HEK293 (cell line): ENCODE results near the gene NDUFB11.

Source experiments
- BCL11A ChIP-seq: fragments of 450-650 bp; formaldehyde crosslinking; IDR thresholded peaks from 2 replicates; pipeline ENCODE4 v1.5.1; 2016; ENCODE audit warnings: low read depth, missing biosample characterization, missing genetic modification characterization
- GFI1B ChIP-seq: fragments of 450-650 bp; formaldehyde crosslinking; IDR thresholded peaks from 2 replicates; pipeline ENCODE4 v1.5.1; 2016; ENCODE audit warnings: missing biosample characterization, missing genetic modification characterization
- GLI4 ChIP-seq: fragments of 450-650 bp; formaldehyde crosslinking; IDR thresholded peaks from 2 replicates; pipeline ENCODE4 v1.5.1; 2016; ENCODE audit warnings: missing biosample characterization, missing genetic modification characterization
- KLF16 ChIP-seq: fragments of 450-650 bp; formaldehyde crosslinking; IDR thresholded peaks from 2 replicates; pipeline ENCODE4 v1.5.1; 2017; ENCODE audit warnings: missing biosample characterization, missing genetic modification characterization
- KLF9 ChIP-seq: fragments of 450-650 bp; formaldehyde crosslinking; IDR thresholded peaks from 2 replicates; pipeline ENCODE4 v1.5.1; 2016; ENCODE audit warnings: missing biosample characterization, missing genetic modification characterization, low read depth
- YY2 ChIP-seq: fragments of 450-650 bp; formaldehyde crosslinking; IDR thresholded peaks from 2 replicates; pipeline ENCODE4 v1.5.1; 2016; ENCODE audit warnings: missing biosample characterization, missing genetic modification characterization
- ZNF10 ChIP-seq: fragments of 450-650 bp; formaldehyde crosslinking; IDR thresholded peaks from 2 replicates; pipeline ENCODE4 v1.5.1; 2017; ENCODE audit warnings: missing biosample characterization, missing genetic modification characterization
- ZNF112 ChIP-seq: fragments of 450-650 bp; formaldehyde crosslinking; IDR thresholded peaks from 2 replicates; pipeline ENCODE4 v1.5.0; 2017; ENCODE audit warnings: missing biosample characterization, missing genetic modification characterization
- ZNF133 ChIP-seq: fragments of 450-650 bp; formaldehyde crosslinking; IDR thresholded peaks from 2 replicates; pipeline ENCODE4 v1.5.1; 2016; ENCODE audit warnings: missing biosample characterization, missing genetic modification characterization
- ZNF157 ChIP-seq: fragments of 450-650 bp; formaldehyde crosslinking; IDR thresholded peaks from 2 replicates; pipeline ENCODE4 v1.5.1; 2016; ENCODE audit warnings: missing biosample characterization, missing genetic modification characterization
- ZNF16 ChIP-seq: fragments of 450-650 bp; formaldehyde crosslinking; IDR thresholded peaks from 2 replicates; pipeline ENCODE4 v1.5.1; 2016; ENCODE audit warnings: low read depth, missing biosample characterization, missing genetic modification characterization
- ZNF169 ChIP-seq: fragments of 450-650 bp; formaldehyde crosslinking; IDR thresholded peaks from 2 replicates; pipeline ENCODE4 v1.5.1; 2016; ENCODE audit warnings: missing biosample characterization, missing genetic modification characterization
- ZNF211 ChIP-seq: fragments of 450-650 bp; formaldehyde crosslinking; IDR thresholded peaks from 2 replicates; pipeline ENCODE4 v1.5.1; 2016; ENCODE audit warnings: low read depth, missing biosample characterization, missing genetic modification characterization
- ZNF23 ChIP-seq: fragments of 450-650 bp; formaldehyde crosslinking; IDR thresholded peaks from 2 replicates; pipeline ENCODE4 v1.5.1; 2016; ENCODE audit warnings: missing biosample characterization, missing genetic modification characterization, borderline replicate concordance
- ZNF248 ChIP-seq: fragments of 450-650 bp; formaldehyde crosslinking; IDR thresholded peaks from 2 replicates; pipeline ENCODE4 v1.5.1; 2017; ENCODE audit warnings: missing biosample characterization, missing genetic modification characterization
- ZNF266 ChIP-seq: fragments of 450-650 bp; formaldehyde crosslinking; IDR thresholded peaks from 2 replicates; pipeline ENCODE4 v1.5.1; 2016; ENCODE audit warnings: missing biosample characterization, missing genetic modification characterization, low read depth
- ZNF473 ChIP-seq: fragments of 450-650 bp; formaldehyde crosslinking; IDR thresholded peaks from 2 replicates; pipeline ENCODE4 v1.5.1; 2017; ENCODE audit warnings: missing biosample characterization, missing genetic modification characterization
- ZNF529 ChIP-seq: fragments of 450-650 bp; formaldehyde crosslinking; IDR thresholded peaks from 2 replicates; pipeline ENCODE4 v1.5.1; 2017; ENCODE audit warnings: missing genetic modification characterization, missing biosample characterization; ENCODE audit not compliant: insufficient replicate concordance
- ZNF560 ChIP-seq: fragments of 450-650 bp; formaldehyde crosslinking; IDR thresholded peaks from 2 replicates; pipeline ENCODE4 v1.5.1; 2017; ENCODE audit warnings: missing biosample characterization, missing genetic modification characterization, borderline replicate concordance
- ZNF600 ChIP-seq: fragments of 450-650 bp; formaldehyde crosslinking; IDR thresholded peaks from 2 replicates; pipeline ENCODE4 v1.5.1; 2016; ENCODE audit warnings: missing biosample characterization, missing genetic modification characterization
- ZNF654 ChIP-seq: fragments of 450-650 bp; formaldehyde crosslinking; IDR thresholded peaks from 2 replicates; pipeline ENCODE4 v1.5.1; 2016; ENCODE audit warnings: low read depth, missing biosample characterization, missing genetic modification characterization
- ZNF677 ChIP-seq: fragments of 450-650 bp; IDR thresholded peaks from 2 replicates; pipeline ENCODE4 v1.5.0; 2018; ENCODE audit warnings: missing biosample characterization, mild to moderate bottlenecking, missing genetic modification characterization, moderate library complexity
- ZSCAN30 ChIP-seq: fragments of 450-650 bp; IDR thresholded peaks from 2 replicates; pipeline ENCODE4 v1.5.1; 2018; ENCODE audit warnings: missing biosample characterization, mild to moderate bottlenecking, missing genetic modification characterization, moderate library complexity
- TF ChIP-seq, protein P1 (sequence below): fragments of 450-650 bp; formaldehyde crosslinking; optimal IDR thresholded peaks from 2 replicates; pipeline ENCODE3; 2016; ENCODE audit warnings: missing biosample characterization, mild to moderate bottlenecking, missing genetic modification characterization
- TF ChIP-seq, protein P2 (sequence below): fragments of 450-650 bp; formaldehyde crosslinking; conservative IDR thresholded peaks from 2 replicates; pipeline ENCODE4 v1.5.1; 2016; ENCODE audit warnings: low read depth, missing biosample characterization, missing genetic modification characterization
- TF ChIP-seq, protein P3 (sequence below): fragments of 450-650 bp; formaldehyde crosslinking; IDR thresholded peaks from 2 replicates; pipeline ENCODE4 v1.5.1; 2017; ENCODE audit warnings: missing biosample characterization, missing genetic modification characterization
- TF ChIP-seq, protein P4 (sequence below): fragments of 450-650 bp; formaldehyde crosslinking; IDR thresholded peaks from 2 replicates; pipeline ENCODE4 v1.5.1; 2016; ENCODE audit warnings: missing biosample characterization, missing genetic modification characterization
- TF ChIP-seq, protein P5 (sequence below): fragments of 450-650 bp; formaldehyde crosslinking; IDR thresholded peaks from 2 replicates; pipeline ENCODE4 v1.5.1; 2016; ENCODE audit warnings: missing biosample characterization, missing genetic modification characterization

Gene NDUFB11

DNA sequence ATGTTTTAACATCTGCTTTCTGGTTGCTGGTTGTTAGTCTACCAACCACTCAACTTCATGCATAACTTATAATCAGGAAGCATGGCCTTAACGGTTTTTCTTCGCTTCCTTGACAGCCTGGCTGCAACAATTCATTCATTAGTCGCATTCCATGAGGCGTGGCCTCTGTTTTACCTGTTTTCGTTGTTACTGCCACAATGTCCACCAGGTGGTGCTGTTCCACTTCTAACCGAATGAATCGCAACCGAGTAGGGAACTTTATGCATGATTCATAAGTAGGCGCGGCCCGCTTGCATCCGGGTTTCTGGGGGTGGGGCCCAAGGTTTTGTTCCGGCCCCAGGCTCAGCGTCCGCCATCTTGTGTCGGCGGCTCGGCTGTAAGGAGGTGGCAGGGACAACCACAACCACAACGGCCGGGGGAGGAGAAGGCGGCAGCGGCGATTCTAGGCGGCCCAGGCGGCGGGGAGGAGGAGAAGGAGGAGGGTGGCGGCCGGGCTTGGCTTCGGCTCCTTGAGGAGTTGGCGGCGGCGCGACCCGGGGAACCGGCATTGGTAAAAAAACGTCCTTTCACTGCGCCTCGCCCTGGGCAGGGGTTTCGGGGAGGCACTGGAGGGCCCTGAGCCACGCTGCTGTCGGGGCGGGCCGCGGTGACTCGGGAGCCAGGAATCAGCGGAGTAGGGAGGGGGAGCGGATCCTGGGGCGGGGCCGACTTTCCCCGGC, 49.1 kb upstream of the NDUFB11 start, which contains the start of gene UBA1 (continued):
- TF ChIP-seq, protein P1, sequence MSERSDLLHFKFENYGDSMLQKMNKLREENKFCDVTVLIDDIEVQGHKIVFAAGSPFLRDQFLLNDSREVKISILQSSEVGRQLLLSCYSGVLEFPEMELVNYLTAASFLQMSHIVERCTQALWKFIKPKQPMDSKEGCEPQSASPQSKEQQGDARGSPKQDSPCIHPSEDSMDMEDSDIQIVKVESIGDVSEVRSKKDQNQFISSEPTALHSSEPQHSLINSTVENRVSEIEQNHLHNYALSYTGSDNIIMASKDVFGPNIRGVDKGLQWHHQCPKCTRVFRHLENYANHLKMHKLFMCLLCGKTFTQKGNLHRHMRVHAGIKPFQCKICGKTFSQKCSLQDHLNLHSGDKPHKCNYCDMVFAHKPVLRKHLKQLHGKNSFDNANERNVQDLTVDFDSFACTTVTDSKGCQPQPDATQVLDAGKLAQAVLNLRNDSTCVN (tag by site-specific recombination) = no peak
- TF ChIP-seq, protein P2, sequence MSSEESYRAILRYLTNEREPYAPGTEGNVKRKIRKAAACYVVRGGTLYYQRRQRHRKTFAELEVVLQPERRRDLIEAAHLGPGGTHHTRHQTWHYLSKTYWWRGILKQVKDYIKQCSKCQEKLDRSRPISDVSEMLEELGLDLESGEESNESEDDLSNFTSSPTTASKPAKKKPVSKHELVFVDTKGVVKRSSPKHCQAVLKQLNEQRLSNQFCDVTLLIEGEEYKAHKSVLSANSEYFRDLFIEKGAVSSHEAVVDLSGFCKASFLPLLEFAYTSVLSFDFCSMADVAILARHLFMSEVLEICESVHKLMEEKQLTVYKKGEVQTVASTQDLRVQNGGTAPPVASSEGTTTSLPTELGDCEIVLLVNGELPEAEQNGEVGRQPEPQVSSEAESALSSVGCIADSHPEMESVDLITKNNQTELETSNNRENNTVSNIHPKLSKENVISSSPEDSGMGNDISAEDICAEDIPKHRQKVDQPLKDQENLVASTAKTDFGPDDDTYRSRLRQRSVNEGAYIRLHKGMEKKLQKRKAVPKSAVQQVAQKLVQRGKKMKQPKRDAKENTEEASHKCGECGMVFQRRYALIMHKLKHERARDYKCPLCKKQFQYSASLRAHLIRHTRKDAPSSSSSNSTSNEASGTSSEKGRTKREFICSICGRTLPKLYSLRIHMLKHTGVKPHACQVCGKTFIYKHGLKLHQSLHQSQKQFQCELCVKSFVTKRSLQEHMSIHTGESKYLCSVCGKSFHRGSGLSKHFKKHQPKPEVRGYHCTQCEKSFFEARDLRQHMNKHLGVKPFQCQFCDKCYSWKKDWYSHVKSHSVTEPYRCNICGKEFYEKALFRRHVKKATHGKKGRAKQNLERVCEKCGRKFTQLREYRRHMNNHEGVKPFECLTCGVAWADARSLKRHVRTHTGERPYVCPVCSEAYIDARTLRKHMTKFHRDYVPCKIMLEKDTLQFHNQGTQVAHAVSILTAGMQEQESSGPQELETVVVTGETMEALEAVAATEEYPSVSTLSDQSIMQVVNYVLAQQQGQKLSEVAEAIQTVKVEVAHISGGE (tag by site-specific recombination) = peak; percentile 39
- TF ChIP-seq ZNF560 (tag by site-specific recombination) (no peak), ZNF157 (tag by site-specific recombination) (no peak), ZNF654 (peak; percentile 89), GLI4 (no peak), ZNF211 (tag by site-specific recombination) (no peak), KLF9 (tag by site-specific recombination) (peak; percentile 92), ZNF473 (tag by site-specific recombination) (no peak), ZNF600 (tag by site-specific recombination) (peak; percentile 76), ZSCAN30 (peak; percentile 8; the same call in 1 of the 2 replicates), ZNF112 (tag by site-specific recombination) (no peak), KLF16 (tag by site-specific recombination) (peak; percentile 14; the same call in 1 of the 2 replicates), ZNF169 (tag by site-specific recombination) (no peak), GFI1B (0 out of 2 replicates have a peak, but pooled peaks have one; percentile 13), ZNF10 (tag by site-specific recombination) (no peak), ZNF529 (tag by site-specific recombination) (no peak), ZNF248 (tag by site-specific recombination) (no peak), YY2 (tag by site-specific recombination) (no peak; the same call in 1 of the 2 replicates), ZNF23 (tag by site-specific recombination) (no peak), ZNF677 (tag by site-specific recombination) (no peak), ZNF133 (tag by site-specific recombination) (no peak), BCL11A (tag by site-specific recombination) (no peak), ZNF16 (tag by site-specific recombination) (no peak), ZNF266 (no peak)
- TF ChIP-seq, protein P3, sequence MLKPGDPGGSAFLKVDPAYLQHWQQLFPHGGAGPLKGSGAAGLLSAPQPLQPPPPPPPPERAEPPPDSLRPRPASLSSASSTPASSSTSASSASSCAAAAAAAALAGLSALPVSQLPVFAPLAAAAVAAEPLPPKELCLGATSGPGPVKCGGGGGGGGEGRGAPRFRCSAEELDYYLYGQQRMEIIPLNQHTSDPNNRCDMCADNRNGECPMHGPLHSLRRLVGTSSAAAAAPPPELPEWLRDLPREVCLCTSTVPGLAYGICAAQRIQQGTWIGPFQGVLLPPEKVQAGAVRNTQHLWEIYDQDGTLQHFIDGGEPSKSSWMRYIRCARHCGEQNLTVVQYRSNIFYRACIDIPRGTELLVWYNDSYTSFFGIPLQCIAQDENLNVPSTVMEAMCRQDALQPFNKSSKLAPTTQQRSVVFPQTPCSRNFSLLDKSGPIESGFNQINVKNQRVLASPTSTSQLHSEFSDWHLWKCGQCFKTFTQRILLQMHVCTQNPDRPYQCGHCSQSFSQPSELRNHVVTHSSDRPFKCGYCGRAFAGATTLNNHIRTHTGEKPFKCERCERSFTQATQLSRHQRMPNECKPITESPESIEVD = no peak
- TF ChIP-seq, protein P4, sequence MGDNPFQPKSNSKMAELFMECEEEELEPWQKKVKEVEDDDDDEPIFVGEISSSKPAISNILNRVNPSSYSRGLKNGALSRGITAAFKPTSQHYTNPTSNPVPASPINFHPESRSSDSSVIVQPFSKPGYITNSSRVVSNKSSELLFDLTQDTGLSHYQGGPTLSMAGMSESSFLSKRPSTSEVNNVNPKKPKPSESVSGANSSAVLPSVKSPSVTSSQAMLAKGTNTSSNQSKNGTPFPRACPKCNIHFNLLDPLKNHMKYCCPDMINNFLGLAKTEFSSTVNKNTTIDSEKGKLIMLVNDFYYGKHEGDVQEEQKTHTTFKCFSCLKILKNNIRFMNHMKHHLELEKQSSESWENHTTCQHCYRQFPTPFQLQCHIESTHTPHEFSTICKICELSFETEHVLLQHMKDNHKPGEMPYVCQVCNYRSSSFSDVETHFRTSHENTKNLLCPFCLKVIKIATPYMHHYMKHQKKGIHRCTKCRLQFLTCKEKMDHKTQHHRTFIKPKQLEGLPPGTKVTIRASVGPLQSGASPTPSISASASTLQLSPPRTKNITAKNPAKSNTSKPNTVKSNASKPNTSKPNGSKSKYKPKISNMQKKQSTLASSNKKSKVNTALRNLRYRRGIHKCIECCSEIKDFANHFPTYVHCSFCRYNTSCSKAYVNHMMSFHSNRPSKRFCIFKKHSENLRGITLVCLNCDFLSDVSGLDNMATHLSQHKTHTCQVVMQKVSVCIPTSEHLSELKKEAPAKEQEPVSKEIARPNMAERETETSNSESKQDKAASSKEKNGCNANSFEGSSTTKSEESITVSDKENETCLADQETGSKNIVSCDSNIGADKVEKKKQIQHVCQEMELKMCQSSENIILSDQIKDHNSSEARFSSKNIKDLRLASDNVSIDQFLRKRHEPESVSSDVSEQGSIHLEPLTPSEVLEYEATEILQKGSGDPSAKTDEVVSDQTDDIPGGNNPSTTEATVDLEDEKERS (tag by site-specific recombination) = no peak
- TF ChIP-seq, protein P5, sequence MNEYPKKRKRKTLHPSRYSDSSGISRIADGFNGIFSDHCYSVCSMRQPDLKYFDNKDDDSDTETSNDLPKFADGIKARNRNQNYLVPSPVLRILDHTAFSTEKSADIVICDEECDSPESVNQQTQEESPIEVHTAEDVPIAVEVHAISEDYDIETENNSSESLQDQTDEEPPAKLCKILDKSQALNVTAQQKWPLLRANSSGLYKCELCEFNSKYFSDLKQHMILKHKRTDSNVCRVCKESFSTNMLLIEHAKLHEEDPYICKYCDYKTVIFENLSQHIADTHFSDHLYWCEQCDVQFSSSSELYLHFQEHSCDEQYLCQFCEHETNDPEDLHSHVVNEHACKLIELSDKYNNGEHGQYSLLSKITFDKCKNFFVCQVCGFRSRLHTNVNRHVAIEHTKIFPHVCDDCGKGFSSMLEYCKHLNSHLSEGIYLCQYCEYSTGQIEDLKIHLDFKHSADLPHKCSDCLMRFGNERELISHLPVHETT (tag by site-specific recombination) = no peak
